Thoracic aorta (tissue), 2 donors: ENCODE data around the gene PAH. TPM values are rescaled to one million over a fixed set of nuclear protein-coding genes. Genes with fewer than 3 reads are reported as not detected.

Experiments used
- ATAC-seq: fragments of 150-250 bp; one replicate; pipeline ENCODE4 v1.8.0; 2017; ENCODE audit warnings: low read depth; ENCODE audit not compliant: insufficient number of reproducible peaks, low FRiP score
- DNase-seq: peaks from one replicate; pipeline ENCODE4 v3.0.0-alpha.2; 2020; ENCODE audit warnings: low spot score
- H3K27ac ChIP-seq, 2 donors: fragments of 200-600 bp; sonication (generic); 1 replicate in 1 of 2; 2 replicates in 1 of 2; pipeline ENCODE4 v1.5.1; 2016; ENCODE audit warnings: mild to moderate bottlenecking in 2 of 2, moderate library complexity in 2 of 2
- H3K27me3 ChIP-seq: fragments of 200-600 bp; sonication (generic); replicated peaks from 2 replicates; pipeline ENCODE4 v1.6.0; 2016; ENCODE audit warnings: mild to moderate bottlenecking; ENCODE audit not compliant: insufficient read depth
- H3K36me3 ChIP-seq: fragments of 200-600 bp; sonication (generic); one replicate; pipeline ENCODE4 v1.5.1; 2016
- H3K4me1 ChIP-seq, 2 donors: fragments of 200-600 bp; sonication (generic); 1 replicate in 1 of 2; 2 replicates in 1 of 2; pipeline versions ENCODE4 v1.5.1 to v1.6.0; 2016; ENCODE audit warnings: low read depth in 2 of 2, mild to moderate bottlenecking in 1 of 2; ENCODE audit not compliant: control insufficient read depth in 1 of 2
- H3K4me3 ChIP-seq: fragments of 200-600 bp; sonication (generic); 2 replicates; pipeline ENCODE4 v1.5.1; 2016; ENCODE audit warnings: mild to moderate bottlenecking
- H3K9me3 ChIP-seq: fragments of 200-600 bp; sonication (generic); 2 replicates; pipeline ENCODE4 v1.5.1; 2016
- total RNA-seq, 2 donors: library from RNA; depleted of rRNA; stranded (reverse); fragments of >200 nt; gene quantifications; one replicate each; pipeline versions ENCODE4 v1.1.0 to v1.2.3, GENCODE V29; 2016
- TF ChIP-seq, protein P1 (sequence below): fragments of 200-600 bp; sonication (generic); IDR thresholded peaks from one replicate; pipeline ENCODE4 v1.5.1; 2019; ENCODE audit warnings: antibody characterized with exemption

PAH gene
- total RNA-seq, 2 donors from 2014 or later = not detected

DNA sequence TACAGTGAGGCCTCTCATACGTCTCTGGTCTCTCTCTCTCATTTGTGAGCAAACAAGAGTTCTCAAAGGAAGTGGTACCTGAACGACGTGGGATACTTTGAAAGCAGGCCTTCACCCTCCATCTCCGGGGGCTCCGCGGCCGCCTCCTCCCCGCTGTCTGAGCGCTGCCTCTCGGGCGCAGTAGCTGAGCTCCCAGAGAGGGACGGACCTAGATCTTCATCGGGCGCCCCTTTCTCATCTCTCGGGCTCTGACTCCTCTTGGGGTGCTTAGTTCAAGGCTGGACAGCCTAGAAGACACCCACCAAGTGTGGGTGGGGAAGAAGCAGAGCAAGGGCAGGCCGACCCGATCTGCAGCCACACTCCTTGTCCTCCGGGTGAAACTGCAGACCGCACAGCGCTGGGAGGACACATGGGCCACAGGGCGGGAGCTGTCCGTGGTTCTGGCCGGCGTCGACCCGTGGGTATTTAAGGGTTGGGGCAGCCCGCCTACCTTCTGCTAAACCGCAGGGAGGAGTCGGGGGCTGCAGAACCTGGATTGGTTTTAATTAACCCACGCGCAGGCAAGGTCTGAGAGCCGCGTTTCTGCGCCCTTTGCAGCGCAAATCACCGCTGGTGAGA, 92.7 kb downstream of the PAH start:
- Histone ChIP-seq H3K27me3 (no peaks in the 10 kb centered on the region), H3K4me1 (no peaks in the 10 kb centered on the region), H3K36me3 (no peaks in the 10 kb centered on the region), H3K27ac (no peak overlapping the region), H3K9me3 (no peaks in the 10 kb centered on the region), H3K4me3 (no peak overlapping the region)
- TF ChIP-seq, protein P1, sequence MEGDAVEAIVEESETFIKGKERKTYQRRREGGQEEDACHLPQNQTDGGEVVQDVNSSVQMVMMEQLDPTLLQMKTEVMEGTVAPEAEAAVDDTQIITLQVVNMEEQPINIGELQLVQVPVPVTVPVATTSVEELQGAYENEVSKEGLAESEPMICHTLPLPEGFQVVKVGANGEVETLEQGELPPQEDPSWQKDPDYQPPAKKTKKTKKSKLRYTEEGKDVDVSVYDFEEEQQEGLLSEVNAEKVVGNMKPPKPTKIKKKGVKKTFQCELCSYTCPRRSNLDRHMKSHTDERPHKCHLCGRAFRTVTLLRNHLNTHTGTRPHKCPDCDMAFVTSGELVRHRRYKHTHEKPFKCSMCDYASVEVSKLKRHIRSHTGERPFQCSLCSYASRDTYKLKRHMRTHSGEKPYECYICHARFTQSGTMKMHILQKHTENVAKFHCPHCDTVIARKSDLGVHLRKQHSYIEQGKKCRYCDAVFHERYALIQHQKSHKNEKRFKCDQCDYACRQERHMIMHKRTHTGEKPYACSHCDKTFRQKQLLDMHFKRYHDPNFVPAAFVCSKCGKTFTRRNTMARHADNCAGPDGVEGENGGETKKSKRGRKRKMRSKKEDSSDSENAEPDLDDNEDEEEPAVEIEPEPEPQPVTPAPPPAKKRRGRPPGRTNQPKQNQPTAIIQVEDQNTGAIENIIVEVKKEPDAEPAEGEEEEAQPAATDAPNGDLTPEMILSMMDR = no peak
- DNase-seq = no peak
- no peak for ATAC-seq

DNA sequence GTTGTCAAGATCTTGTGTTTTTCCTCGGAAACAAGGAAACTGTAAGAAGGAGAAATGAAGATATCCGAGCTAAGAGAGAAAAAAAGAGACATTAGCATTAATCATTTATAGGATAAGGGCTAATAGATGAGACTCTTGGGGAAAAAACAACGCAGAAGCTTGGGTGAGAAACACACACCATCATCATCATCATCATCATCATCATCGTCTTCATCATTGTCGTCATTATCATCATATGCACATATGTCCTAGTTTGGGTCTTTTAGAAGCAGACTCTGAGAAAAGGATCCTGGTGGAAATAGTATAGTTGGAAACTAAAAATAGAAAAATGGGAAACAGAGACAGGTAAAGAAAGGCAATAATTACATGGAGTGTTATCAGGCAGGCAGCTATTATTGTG, 95.9 kb downstream of the PAH start:
- ATAC-seq (no peak), DNase-seq (no peak)
- Histone ChIP-seq H3K4me1 (no peaks in the 10 kb centered on the region), H3K4me3 (no peak overlapping the region), H3K27ac (no peak overlapping the region), H3K27me3 (no peaks in the 10 kb centered on the region), H3K9me3 (no peaks in the 10 kb centered on the region), H3K36me3 (no peaks in the 10 kb centered on the region)
- TF ChIP-seq, protein P1 = no peak

DNA sequence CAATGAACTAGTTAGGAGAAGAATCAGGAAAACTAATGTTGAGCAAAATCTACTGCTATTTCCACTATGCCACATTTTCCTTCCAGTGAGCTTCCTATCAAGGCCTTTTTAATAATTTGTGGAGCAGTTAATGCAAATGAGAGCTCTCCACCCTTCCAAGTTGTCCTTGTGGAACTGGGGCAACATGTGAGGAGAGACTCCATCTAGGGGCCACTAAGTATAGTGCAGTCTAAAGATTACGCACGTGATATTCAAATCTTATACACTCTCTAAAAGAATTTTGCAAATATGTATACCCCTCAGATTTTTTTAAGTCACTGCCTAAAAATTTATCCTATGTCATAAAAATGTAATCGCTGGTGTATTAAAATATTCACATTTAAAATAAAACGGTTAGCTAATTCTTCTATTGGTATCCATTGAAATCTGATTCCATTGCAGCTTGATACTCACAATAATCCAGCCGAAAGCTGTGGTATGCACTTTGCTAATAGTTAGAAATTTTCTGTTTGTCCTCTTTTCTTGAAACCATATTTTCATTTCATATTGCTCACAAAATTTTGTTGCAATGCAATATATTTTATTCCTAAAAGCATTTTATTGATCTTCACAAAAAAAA, 100.1 kb downstream of the PAH start:
- DNase-seq (no peak), ATAC-seq (no peak)
- Histone ChIP-seq H3K9me3 (no peaks in the 10 kb centered on the region), H3K4me1 (no peaks in the 10 kb centered on the region), H3K4me3 (no peak overlapping the region), H3K27ac (no peak overlapping the region), H3K27me3 (no peaks in the 10 kb centered on the region), H3K36me3 (no peaks in the 10 kb centered on the region)
- TF ChIP-seq, protein P1 = no peak

DNA sequence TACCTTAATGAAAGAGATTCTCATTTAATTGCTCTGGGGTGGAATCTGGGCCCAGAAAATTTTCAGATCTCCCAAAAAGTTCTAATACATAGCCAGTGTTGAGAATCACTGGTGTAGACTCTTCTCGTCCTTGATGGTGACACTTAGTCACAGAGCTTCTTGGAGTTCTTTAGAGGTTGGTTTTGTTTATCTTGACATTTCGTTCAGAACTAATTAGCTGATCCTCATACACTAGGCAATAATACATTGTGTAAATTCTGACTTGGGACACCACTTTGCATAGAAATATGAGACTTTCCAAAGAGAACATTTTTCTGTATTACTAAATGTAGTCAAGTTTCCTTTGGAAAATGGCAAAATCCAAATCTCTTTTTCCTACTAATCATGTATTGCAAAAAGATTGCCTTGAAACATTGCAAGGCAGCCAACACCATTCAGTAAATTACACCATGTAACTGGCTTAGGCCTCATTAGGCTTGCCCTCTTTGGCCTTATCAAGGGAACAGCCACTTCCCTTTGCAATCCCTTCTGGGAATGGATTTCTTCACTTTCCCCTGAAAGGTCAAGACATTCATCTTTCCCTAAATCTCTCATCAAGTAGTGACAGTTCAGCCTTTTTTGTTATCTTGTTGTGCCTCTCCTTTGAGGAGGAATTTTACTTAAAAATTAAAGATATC, 102.2 kb downstream of the PAH start:
- no peak overlapping the region for H3K27ac ChIP-seq
- TF ChIP-seq, protein P1 = no peak
- H3K9me3 ChIP-seq = no peaks in the 10 kb centered on the region
- H3K4me3 ChIP-seq = no peak overlapping the region
- no peak for ATAC-seq
- H3K4me1 ChIP-seq = no peaks in the 10 kb centered on the region
- no peaks in the 10 kb centered on the region for H3K27me3 ChIP-seq
- DNase-seq = no peak
- no peaks in the 10 kb centered on the region for H3K36me3 ChIP-seq

DNA sequence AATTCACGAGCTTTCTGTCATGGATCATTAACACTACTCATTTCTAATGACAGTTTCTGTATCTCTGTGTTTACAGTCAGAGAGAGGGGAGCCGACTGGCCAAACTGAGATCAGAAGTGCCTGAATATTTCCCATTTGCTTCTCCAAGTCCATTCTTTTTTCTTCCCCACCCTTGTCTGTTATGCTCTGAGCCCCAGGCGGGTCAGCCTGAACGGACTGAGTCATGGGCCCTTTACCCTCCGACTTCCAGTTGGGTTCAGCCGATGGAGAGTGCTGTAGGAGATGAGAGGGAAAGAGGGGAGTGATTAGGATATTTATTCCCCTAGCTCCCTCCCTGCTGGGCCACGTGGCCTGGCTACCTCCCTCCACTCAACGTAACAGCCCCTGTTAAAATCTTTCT, 104.7 kb downstream of the PAH start:
- ATAC-seq = no peak
- no peak for DNase-seq
- no peaks in the 10 kb centered on the region for H3K4me1 ChIP-seq
- no peaks in the 10 kb centered on the region for H3K9me3 ChIP-seq
- no peaks in the 10 kb centered on the region for H3K27me3 ChIP-seq
- H3K36me3 ChIP-seq = no peaks in the 10 kb centered on the region
- H3K4me3 ChIP-seq = no peak overlapping the region
- TF ChIP-seq, protein P1 = no peak
- H3K27ac ChIP-seq = no peak overlapping the region
